NCI-H774 (cell line): Measurements from ENCODE around the gene NT5M.
"Not testable (repeated sequence)": the region's sequence is repeated elsewhere in the genome, so short reads cannot be mapped to it uniquely, and the experiment has no call there.

Experiments used
- DNase-seq: peaks from one replicate; lab custom pipeline; 2025; lab: John Stamatoyannopoulos, UW

NT5M gene

GRCh38 chr17:17303010-17303846, at the start of gene NT5M:
NT5M (plus strand) TSS chr17:17303373; CDS start chr17:17303551, 178 bp downstream.
- peak; percentile 61 for DNase-seq

- no peak for DNase-seq
These were observed 49.8 kb upstream of the NT5M start for GRCh38 chr17:17253406-17253805.

- no peak for DNase-seq
These were observed 49.1 kb upstream of the NT5M start for GRCh38 chr17:17254036-17254435.

GRCh38 chr17:17255689-17256088, 47.5 kb upstream of the NT5M start:
- not testable (repeated sequence) for DNase-seq

- DNase-seq, result no peak
These were observed 46.9 kb upstream of the NT5M start for GRCh38 chr17:17256316-17256715.

- DNase-seq, result no peak
These were observed 45.2 kb upstream of the NT5M start for GRCh38 chr17:17258011-17258410.

- no peak for DNase-seq
These were observed 44.2 kb upstream of the NT5M start for GRCh38 chr17:17258998-17259397.

GRCh38 chr17:17264430-17264829, 38.7 kb upstream of the NT5M start:
- no peak for DNase-seq

GRCh38 chr17:17269926-17270773, 33.0 kb upstream of the NT5M start:
- no peak for DNase-seq

- no peak for DNase-seq
These were observed 27.2 kb upstream of the NT5M start for GRCh38 chr17:17275971-17276370.

GRCh38 chr17:17277431-17277830, 25.7 kb upstream of the NT5M start:
- not testable (repeated sequence) for DNase-seq

GRCh38 chr17:17279316-17279715, 23.9 kb upstream of the NT5M start:
- DNase-seq, result no peak

GRCh38 chr17:17280613-17281549, 22.3 kb upstream of the NT5M start, which contains the start of gene COPS3:
COPS3 (minus strand) TSS chr17:17281246; CDS start chr17:17281186, 60 bp downstream.
- DNase-seq, result peak; percentile 88

- no peak for DNase-seq
These were observed 17.2 kb upstream of the NT5M start for GRCh38 chr17:17285951-17286350.

- no peak for DNase-seq
These were observed 14.1 kb upstream of the NT5M start for GRCh38 chr17:17289086-17289485.

- no peak for DNase-seq
These were observed 13.5 kb upstream of the NT5M start for GRCh38 chr17:17289701-17290100.

GRCh38 chr17:17295141-17295540, 8.0 kb upstream of the NT5M start:
- DNase-seq, result no peak

- DNase-seq, result no peak
These were observed 6.0 kb upstream of the NT5M start for GRCh38 chr17:17297217-17297616.

GRCh38 chr17:17298108-17298507, 5.1 kb upstream of the NT5M start:
- no peak for DNase-seq

GRCh38 chr17:17300624-17301568, 2.3 kb upstream of the NT5M start:
- DNase-seq, result no peak

GRCh38 chr17:17301659-17302058, 1.5 kb upstream of the NT5M start:
- not testable (repeated sequence) for DNase-seq
